Prostate gland (tissue), 2 donors: ENCODE data around the gene TSC22D2.

Source experiments
- POLR2A ChIP-seq: fragments of 450-650 bp; IDR thresholded peaks from one replicate; pipeline ENCODE4 v1.6.1; 2016; ENCODE audit warnings: antibody characterized with exemption, mild to moderate bottlenecking
- TF ChIP-seq, protein P1 (sequence below), 4 experiments: fragments of 200-600 bp in 2 of 4; fragments of 450-650 bp in 2 of 4; sonication (generic) in 2 of 4; IDR thresholded peaks; 1 replicate in 3 of 4; 2 replicates in 1 of 4; pipeline ENCODE4 v1.5.1; 2016 to 2019; ENCODE audit warnings: antibody characterized with exemption in 4 of 4, mild to moderate bottlenecking in 2 of 4, moderate library complexity in 2 of 4

DNA sequence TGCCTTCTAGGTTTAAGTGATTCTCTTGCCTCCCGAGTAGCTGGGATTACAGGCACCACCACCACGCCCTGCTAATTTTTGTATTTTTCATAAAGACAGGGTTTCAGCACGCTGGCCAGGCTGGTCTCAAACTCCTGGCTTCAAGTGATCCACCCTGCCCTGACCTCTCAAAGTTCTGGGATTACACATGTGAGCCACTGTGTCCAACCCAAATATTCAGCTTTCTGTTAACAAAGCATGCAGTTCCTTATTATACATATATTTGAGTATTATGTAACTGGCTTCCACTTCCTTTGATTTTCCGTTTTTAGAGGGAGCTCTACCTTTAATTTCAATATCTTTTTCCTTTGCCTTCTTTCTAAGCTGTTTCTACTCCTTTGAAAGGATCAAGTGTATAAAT is 26.1 kb downstream of the TSC22D2 start:
- no peak for TF ChIP-seq POLR2A
- TF ChIP-seq, protein P1, sequence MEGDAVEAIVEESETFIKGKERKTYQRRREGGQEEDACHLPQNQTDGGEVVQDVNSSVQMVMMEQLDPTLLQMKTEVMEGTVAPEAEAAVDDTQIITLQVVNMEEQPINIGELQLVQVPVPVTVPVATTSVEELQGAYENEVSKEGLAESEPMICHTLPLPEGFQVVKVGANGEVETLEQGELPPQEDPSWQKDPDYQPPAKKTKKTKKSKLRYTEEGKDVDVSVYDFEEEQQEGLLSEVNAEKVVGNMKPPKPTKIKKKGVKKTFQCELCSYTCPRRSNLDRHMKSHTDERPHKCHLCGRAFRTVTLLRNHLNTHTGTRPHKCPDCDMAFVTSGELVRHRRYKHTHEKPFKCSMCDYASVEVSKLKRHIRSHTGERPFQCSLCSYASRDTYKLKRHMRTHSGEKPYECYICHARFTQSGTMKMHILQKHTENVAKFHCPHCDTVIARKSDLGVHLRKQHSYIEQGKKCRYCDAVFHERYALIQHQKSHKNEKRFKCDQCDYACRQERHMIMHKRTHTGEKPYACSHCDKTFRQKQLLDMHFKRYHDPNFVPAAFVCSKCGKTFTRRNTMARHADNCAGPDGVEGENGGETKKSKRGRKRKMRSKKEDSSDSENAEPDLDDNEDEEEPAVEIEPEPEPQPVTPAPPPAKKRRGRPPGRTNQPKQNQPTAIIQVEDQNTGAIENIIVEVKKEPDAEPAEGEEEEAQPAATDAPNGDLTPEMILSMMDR (IDR thresholded peaks at IDR 0.05): no peak
